Measurements from ENCODE around the gene FAM209A.

- TF ChIP-seq CTCF (IDR thresholded peaks at IDR 0.05) (no peak), EZH2 (IDR thresholded peaks at IDR 0.05; ENCODE audit: borderline replicate concordance, insufficient read depth, low read depth, low read length, poor library complexity, severe bottlenecking) (no peak)
These were observed 15.9 kb downstream of the FAM209A start for GRCh38 chr20:56540415-56540814.

Measured in B cell (primary cell).